SK-N-SH (cell line): ENCODE measurements around the gene MYMK. TPM values are rescaled to one million over a fixed set of nuclear protein-coding genes. Genes with fewer than 3 reads are reported as not detected.

Experiments
- CTCF ChIA-PET: fragments of 300-600, 350-600 bp; formaldehyde crosslinking; extraction: SDS; loops from one replicate; lab custom pipeline; 2021; lab: Yijun Ruan, JAX
- POLR2A ChIA-PET: fragments of 350-600 bp; sonication (Branson Sonifier 250); formaldehyde crosslinking; extraction: SDS; loops from one replicate; lab custom pipeline; 2020; ENCODE audit warnings: antibody characterized with exemption, inconsistent platforms; lab: Yijun Ruan, JAX
- DNase-seq: peaks from one replicate; pipeline ENCODE4 v3.0.0; 2012
- H2AFZ ChIP-seq: fragments of 200-600 bp; sonication (generic); 2 replicates; pipeline ENCODE4 v1.8.1; 2016; ENCODE audit warnings: antibody characterized with exemption, mild to moderate bottlenecking, low read depth
- H3F3A ChIP-seq: fragments of 200-600 bp; sonication (generic); replicated peaks from 2 replicates; pipeline ENCODE3; 2016; ENCODE audit warnings: antibody characterized with exemption, mild to moderate bottlenecking; ENCODE audit not compliant: insufficient read depth
- H3K27ac ChIP-seq, 2 experiments: fragments of 200-500 bp in 1 of 2; fragments of 200-600 bp in 1 of 2; sonication (Bioruptor generic) in 1 of 2; sonication (generic), shearing (Covaris generic) in 1 of 2; 2 replicates each; pipeline versions ENCODE4 v1.5.1 to v1.6.1; 2014 to 2016; ENCODE audit warnings: low read depth in 2 of 2, inconsistent platforms in 1 of 2, low read length in 1 of 2, mild to moderate bottlenecking in 1 of 2, mixed read lengths in 1 of 2
- H3K27me3 ChIP-seq: fragments of 200-600 bp; sonication (generic), shearing (Covaris generic); 2 replicates; pipeline ENCODE4 v1.6.1; 2016; ENCODE audit warnings: mixed run types; ENCODE audit not compliant: insufficient read depth
- H3K36me3 ChIP-seq, 2 experiments: fragments of 200-500 bp in 1 of 2; fragments of 200-600 bp in 1 of 2; sonication (Bioruptor generic) in 1 of 2; sonication (generic) in 1 of 2; replicated peaks in 1 of 2; 2 replicates each; pipeline versions ENCODE3 to v1.5.1; 2014 to 2016; ENCODE audit warnings: low read length in 1 of 2, mild to moderate bottlenecking in 1 of 2; ENCODE audit not compliant: insufficient read depth in 2 of 2, control insufficient read depth in 1 of 2
- H3K4me1 ChIP-seq, 2 experiments: fragments of 200-500 bp in 1 of 2; fragments of 200-600 bp in 1 of 2; sonication (Bioruptor generic) in 1 of 2; sonication (generic), shearing (Covaris generic) in 1 of 2; 2 replicates each; pipeline versions ENCODE4 v1.5.1 to v1.6.1; 2014 to 2016; ENCODE audit warnings: low read depth in 1 of 2, low read length in 1 of 2, mixed run types in 1 of 2; ENCODE audit not compliant: insufficient read depth in 2 of 2, control insufficient read depth in 1 of 2
- H3K4me2 ChIP-seq: fragments of 200-600 bp; sonication (generic), shearing (Covaris generic); 2 replicates; pipeline ENCODE4 v1.6.1; 2017; ENCODE audit warnings: mixed run types
- H3K4me3 ChIP-seq, 2 experiments: fragments of 200-500 bp in 1 of 2; fragments of 200-600 bp in 1 of 2; sonication (Bioruptor generic) in 1 of 2; sonication (generic), shearing (Covaris generic) in 1 of 2; 2 replicates each; pipeline versions ENCODE4 v1.5.1 to v1.8.1; 2014 to 2016; ENCODE audit warnings: low read depth in 2 of 2, inconsistent platforms in 1 of 2, low read length in 1 of 2, mild to moderate bottlenecking in 1 of 2, mixed read lengths in 1 of 2, moderate library complexity in 1 of 2
- H3K79me2 ChIP-seq: fragments of 200-600 bp; sonication (generic); 2 replicates; pipeline ENCODE4 v1.8.1; 2017; ENCODE audit warnings: mild to moderate bottlenecking; ENCODE audit not compliant: insufficient read depth
- H3K9ac ChIP-seq: fragments of 200-600 bp; sonication (generic); 2 replicates; pipeline ENCODE4 v1.6.1; 2017; ENCODE audit warnings: mixed run types
- H3K9me2 ChIP-seq: fragments of 200-600 bp; sonication (generic); 2 replicates; pipeline ENCODE4 v1.6.1; 2017; ENCODE audit warnings: mixed run types
- H3K9me3 ChIP-seq: fragments of 200-600 bp; sonication (generic); 2 replicates; pipeline ENCODE4 v1.6.1; 2017; ENCODE audit warnings: mixed run types, mild to moderate bottlenecking, moderate library complexity
- H4K20me1 ChIP-seq: fragments of 200-600 bp; sonication (generic); 2 replicates; pipeline ENCODE4 v1.6.1; 2017; ENCODE audit warnings: mild to moderate bottlenecking, mixed run types; ENCODE audit not compliant: insufficient read depth
- CHD2 ChIP-seq: fragments of 150-350 bp; IDR thresholded peaks from 2 replicates; pipeline ENCODE4 v1.6.1; 2018; ENCODE audit warnings: low read length; ENCODE audit not compliant: partially characterized antibody
- EP300 ChIP-seq, 2 experiments: IDR thresholded peaks; 2 replicates each; pipeline versions ENCODE4 v1.4.0 to v1.6.1; 2012; ENCODE audit warnings: borderline replicate concordance in 1 of 2, low read depth in 1 of 2, low read length in 1 of 2
- FOXJ3 ChIP-seq: sonication (generic); formaldehyde crosslinking; IDR thresholded peaks from 2 replicates; pipeline ENCODE4 v1.5.1; 2020; ENCODE audit warnings: mild to moderate bottlenecking, missing genetic modification reagents
- GATA2 ChIP-seq: sonication (generic); formaldehyde crosslinking; IDR thresholded peaks from 2 replicates; pipeline ENCODE4 v1.5.0; 2020; ENCODE audit warnings: mild to moderate bottlenecking, missing genetic modification reagents
- JUND ChIP-seq: IDR thresholded peaks from 2 replicates; pipeline ENCODE4 v1.4.0; 2012
- NRF1 ChIP-seq: IDR thresholded peaks from 2 replicates; pipeline ENCODE4 v1.6.1; 2012; ENCODE audit warnings: low read depth, mild to moderate bottlenecking, low read length
- RAD21 ChIP-seq: IDR thresholded peaks from 2 replicates; pipeline ENCODE4 v1.6.1; 2012; ENCODE audit warnings: mild to moderate bottlenecking, low read length
- RCOR1 ChIP-seq: fragments of 150-350 bp; IDR thresholded peaks from 2 replicates; pipeline ENCODE4 v1.6.1; 2017; ENCODE audit warnings: antibody characterized with exemption, low read length
- RFX5 ChIP-seq: IDR thresholded peaks from 2 replicates; pipeline ENCODE4 v1.6.1; 2012; ENCODE audit warnings: mild to moderate bottlenecking, improper control_type of control experiment, low read length
- RXRA ChIP-seq: IDR thresholded peaks from 2 replicates; pipeline ENCODE4 v1.4.0; 2012; ENCODE audit warnings: low read depth, mild to moderate bottlenecking, borderline replicate concordance
- SIN3A ChIP-seq: IDR thresholded peaks from 2 replicates; pipeline ENCODE4 v1.6.1; 2012; ENCODE audit warnings: low read depth, mild to moderate bottlenecking, low read length, moderate library complexity, borderline replicate concordance
- SMC3 ChIP-seq: IDR thresholded peaks from 2 replicates; pipeline ENCODE4 v1.6.1; 2012; ENCODE audit warnings: low read depth, low read length, improper control_type of control experiment
- TCF12 ChIP-seq: IDR thresholded peaks from 2 replicates; pipeline ENCODE4 v1.4.0; 2012
- USF1 ChIP-seq: IDR thresholded peaks from 2 replicates; pipeline ENCODE4 v1.4.0; 2012; ENCODE audit warnings: low read depth, borderline replicate concordance
- WGBS: methylation state at CpG from one replicate; pipeline ENCODE4 v1.1.6; 2017; ENCODE audit warnings: low lambda C conversion rate; 5-methylcytosine and 5-hydroxymethylcytosine counted together
- polyA plus RNA-seq, 3 experiments: library from polyadenylated mRNA; depleted of rRNA; stranded (reverse); fragments of >200 nt; gene quantifications; 2 replicates each; pipeline ENCODE4 v1.2.3, GENCODE V29; 2012
- TF ChIP-seq, protein P1 (sequence below): fragments of 150-350 bp; IDR thresholded peaks from 2 replicates; pipeline ENCODE4 v1.6.1; 2017; ENCODE audit warnings: antibody characterized with exemption, low read length, low read depth, borderline replicate concordance
- TF ChIP-seq, protein P2 (sequence below): IDR thresholded peaks from 2 replicates; pipeline ENCODE4 v1.4.0; 2012; ENCODE audit warnings: low read depth, borderline replicate concordance

Gene MYMK
- polyA plus RNA-seq, 1 of the 3 experiments (the other 2 are of a cell fraction): not detected

- Histone ChIP-seq H4K20me1 (no peaks in the 10 kb centered on the region), H2AFZ (no peak overlapping the region), H3K4me1 (peaks cover 0 to 79% of the 10 kb centered on the region in 2 experiments; a peak in 2 of 4 replicates), H3K36me3 (no peaks in the 10 kb centered on the region), H3K9me2 (no peaks in the 10 kb centered on the region), H3K27me3 (0 out of 2 replicates have a peak, but pooled peaks cover 8% of the 10 kb centered on the region), H3K9me3 (no peaks in the 10 kb centered on the region), H3K27ac (peak overlapping the region in 1 of 2 experiments; percentile 97; a peak in 2 of 4 replicates), H3K4me2 (no peak overlapping the region), H3K79me2 (no peaks in the 10 kb centered on the region), H3K4me3 (no peak overlapping the region), H3K9ac (no peak overlapping the region), H3F3A (no peaks in the 10 kb centered on the region)
- 66% methylated on average over 31 of the region's 36 CpGs for WGBS
- CTCF ChIA-PET: interaction anchor here (0.9 to 3.2 kb wide), 8 partner anchors 15 to 172 kb away, joined by 3 to 18 read pairs (median 3); partner anchors contain the start of genes ADAMTSL2 and DBH
- peak; percentile 65 for DNase-seq
- POLR2A ChIA-PET: interaction anchor here (0.8 to 1.7 kb wide), 9 partner anchors 9 to 93 kb away, joined by 3 to 10 read pairs (median 4); partner anchors contain the start of genes ADAMTSL2 and DBH
- TF ChIP-seq FOXJ3 (no peak), USF1 (no peak), JUND (no peak), RCOR1 (peak; percentile 74; the same call in 1 of the 2 replicates), RFX5 (no peak), CHD2 (peak; percentile 51), TCF12 (no peak), EP300 (IDR thresholded peaks at IDR 0.05; ENCODE audit: borderline replicate concordance in 1 of 2, low read depth in 1 of 2, low read length in 1 of 2) (peak in 1 of 2 experiments; percentile 93; a peak in 2 of 4 replicates), GATA2 (peak; percentile 62), SIN3A (no peak), RXRA (no peak), NRF1 (no peak), SMC3 (no peak), RAD21 (no peak; the same call in 1 of the 2 replicates)
- TF ChIP-seq, protein P1, sequence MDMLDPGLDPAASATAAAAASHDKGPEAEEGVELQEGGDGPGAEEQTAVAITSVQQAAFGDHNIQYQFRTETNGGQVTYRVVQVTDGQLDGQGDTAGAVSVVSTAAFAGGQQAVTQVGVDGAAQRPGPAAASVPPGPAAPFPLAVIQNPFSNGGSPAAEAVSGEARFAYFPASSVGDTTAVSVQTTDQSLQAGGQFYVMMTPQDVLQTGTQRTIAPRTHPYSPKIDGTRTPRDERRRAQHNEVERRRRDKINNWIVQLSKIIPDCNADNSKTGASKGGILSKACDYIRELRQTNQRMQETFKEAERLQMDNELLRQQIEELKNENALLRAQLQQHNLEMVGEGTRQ: no peak
- TF ChIP-seq, protein P2, sequence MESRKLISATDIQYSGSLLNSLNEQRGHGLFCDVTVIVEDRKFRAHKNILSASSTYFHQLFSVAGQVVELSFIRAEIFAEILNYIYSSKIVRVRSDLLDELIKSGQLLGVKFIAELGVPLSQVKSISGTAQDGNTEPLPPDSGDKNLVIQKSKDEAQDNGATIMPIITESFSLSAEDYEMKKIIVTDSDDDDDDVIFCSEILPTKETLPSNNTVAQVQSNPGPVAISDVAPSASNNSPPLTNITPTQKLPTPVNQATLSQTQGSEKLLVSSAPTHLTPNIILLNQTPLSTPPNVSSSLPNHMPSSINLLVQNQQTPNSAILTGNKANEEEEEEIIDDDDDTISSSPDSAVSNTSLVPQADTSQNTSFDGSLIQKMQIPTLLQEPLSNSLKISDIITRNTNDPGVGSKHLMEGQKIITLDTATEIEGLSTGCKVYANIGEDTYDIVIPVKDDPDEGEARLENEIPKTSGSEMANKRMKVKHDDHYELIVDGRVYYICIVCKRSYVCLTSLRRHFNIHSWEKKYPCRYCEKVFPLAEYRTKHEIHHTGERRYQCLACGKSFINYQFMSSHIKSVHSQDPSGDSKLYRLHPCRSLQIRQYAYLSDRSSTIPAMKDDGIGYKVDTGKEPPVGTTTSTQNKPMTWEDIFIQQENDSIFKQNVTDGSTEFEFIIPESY: no peak
These were observed 45.3 kb upstream of the MYMK start for GRCh38 chr9:133569891-133570690.
